ENCODE results near the gene NAT16. TPM values are rescaled to one million over a fixed set of nuclear protein-coding genes. Genes with fewer than 3 reads are reported as not detected.
"Not testable (repeated sequence)": the region's sequence is repeated elsewhere in the genome, so short reads cannot be mapped to it uniquely, and the experiment has no call there.

The NAT16 gene
- total RNA-seq, 3 donors from 2014 or later = not detected

DNA sequence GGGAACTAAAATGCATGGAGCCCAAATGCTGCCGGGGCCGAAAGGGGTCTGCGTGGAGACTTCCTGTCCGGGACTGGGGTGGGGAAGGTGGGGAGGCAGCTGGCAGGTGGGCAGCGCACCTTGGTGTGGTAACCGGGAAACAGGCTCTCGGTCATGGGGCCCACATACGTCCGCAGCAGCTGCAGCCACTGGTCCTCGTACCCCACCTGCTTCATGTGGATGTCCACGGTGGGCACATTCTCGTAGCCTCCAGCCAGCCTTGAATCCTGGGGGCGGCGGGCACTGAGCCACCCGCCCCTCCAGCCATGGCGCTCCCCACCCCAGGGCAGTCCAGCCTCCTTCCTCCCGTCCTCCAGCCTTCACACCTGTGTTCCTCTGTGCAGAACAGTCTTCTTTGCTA lies 27.4 kb upstream of the NAT16 start:
- Histone ChIP-seq H3K36me3 (ENCODE audit: low read depth) (peaks cover 5% of the 10 kb centered on the region), H3K4me1 (ENCODE audit: low read depth) (no peaks in the 10 kb centered on the region), H3K4me3 (no peak overlapping the region), H3K9me3 (no peaks in the 10 kb centered on the region)
- intact Hi-C loops (cut with DNase I, micrococcal nuclease) = no loop called here
- TF ChIP-seq CTCF (IDR thresholded peaks at IDR 0.05) = no peak
- ATAC-seq = no peak
- DNase-seq = no peak

GRCh38 chr7:101206665-101207042 lies 26.6 kb upstream of the NAT16 start:
- TF ChIP-seq CTCF (IDR thresholded peaks at IDR 0.05) = no peak
- Histone ChIP-seq H3K9me3 (no peaks in the 10 kb centered on the region), H3K36me3 (ENCODE audit: low read depth) (peaks cover 5% of the 10 kb centered on the region), H3K4me1 (ENCODE audit: low read depth) (peaks cover 5% of the 10 kb centered on the region), H3K4me3 (no peak overlapping the region)
- intact Hi-C loops (cut with DNase I, micrococcal nuclease) = no loop called here
- ATAC-seq = no peak
- no peak for DNase-seq

GRCh38 chr7:101205901-101206664 lies 26.0 kb upstream of the NAT16 start:
- no peak for TF ChIP-seq CTCF (IDR thresholded peaks at IDR 0.05)
- H3K4me3 ChIP-seq = no peak overlapping the region
- DNase-seq = no peak
- H3K4me1 ChIP-seq (ENCODE audit: low read depth) = peaks cover 7% of the 10 kb centered on the region
- H3K36me3 ChIP-seq (ENCODE audit: low read depth) = peaks cover 5% of the 10 kb centered on the region
- intact Hi-C loops (cut with DNase I, micrococcal nuclease) = no loop called here
- no peak for ATAC-seq
- no peaks in the 10 kb centered on the region for H3K9me3 ChIP-seq

DNA sequence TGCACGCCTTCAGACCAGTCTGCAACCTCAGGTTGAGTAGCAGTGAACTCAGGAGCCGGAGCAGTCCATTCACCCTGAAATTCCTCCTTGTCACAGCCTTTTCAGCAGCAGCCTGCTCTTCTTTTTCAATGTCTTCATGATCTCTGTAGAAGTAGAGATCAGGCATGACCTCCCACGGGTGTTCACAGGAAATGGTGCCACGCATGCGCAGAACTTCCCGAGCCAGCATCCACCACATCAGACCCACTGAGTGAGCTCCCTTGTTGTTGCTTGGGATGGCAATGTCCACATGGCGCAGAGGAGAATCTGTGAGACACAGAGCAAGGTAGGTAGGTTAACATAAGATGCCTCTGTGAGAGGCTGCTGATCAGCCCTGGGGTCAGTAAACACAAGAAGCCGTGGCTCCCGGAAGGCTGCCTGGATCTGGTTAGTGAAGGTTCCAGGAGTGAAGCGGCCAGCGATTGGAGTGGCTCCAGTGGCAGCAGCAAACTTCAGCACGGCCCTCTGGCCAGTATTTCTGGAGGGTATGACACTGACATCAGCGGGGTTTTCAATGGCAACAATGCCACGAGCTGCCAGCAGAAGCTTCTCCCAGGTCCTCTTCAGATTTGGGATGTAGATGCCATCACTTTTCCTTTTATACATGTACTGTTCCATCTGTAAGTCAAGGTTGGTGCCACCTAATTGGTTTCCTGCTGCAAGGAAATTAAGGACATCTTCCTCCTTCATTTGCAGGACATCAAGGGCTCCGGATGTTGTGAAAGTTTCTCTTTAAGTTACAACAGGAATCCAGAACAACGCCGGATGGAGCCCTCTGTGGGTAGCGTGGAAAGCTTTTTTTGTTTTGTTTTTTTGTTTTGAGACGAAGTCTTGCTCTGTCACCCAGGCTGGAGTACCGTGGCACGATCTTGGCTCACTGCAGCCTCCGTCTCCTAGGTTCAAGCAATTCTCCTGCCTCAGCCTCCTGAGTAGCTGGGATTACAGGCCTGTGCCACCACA lies 23.9 kb upstream of the NAT16 start:
- intact Hi-C loops (cut with DNase I, micrococcal nuclease) = not testable (repeated sequence)

DNA sequence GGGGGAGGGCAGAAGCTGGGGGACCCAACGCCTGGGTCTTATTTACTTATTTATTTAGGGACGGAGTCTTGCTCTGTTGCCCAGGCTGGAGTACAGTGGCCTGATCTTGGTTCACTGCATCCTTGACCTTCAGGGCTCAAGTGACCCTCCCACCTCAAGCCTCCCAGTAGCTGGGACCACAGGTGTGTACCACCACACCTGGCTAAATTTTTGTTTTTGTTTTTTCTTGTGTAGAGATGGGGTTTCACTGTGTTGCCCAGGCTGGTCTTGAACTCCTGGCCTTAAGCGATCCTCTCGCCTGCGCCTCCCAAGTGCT lies 22.5 kb upstream of the NAT16 start:
- Histone ChIP-seq H3K36me3 (ENCODE audit: low read depth) (no peaks in the 10 kb centered on the region), H3K4me1 (ENCODE audit: low read depth) (peaks cover 9% of the 10 kb centered on the region), H3K9me3 (no peaks in the 10 kb centered on the region), H3K4me3 (no peak overlapping the region)
- ATAC-seq = no peak
- DNase-seq = no peak
- intact Hi-C loops (cut with DNase I, micrococcal nuclease) = no loop called here
- no peak for TF ChIP-seq CTCF (IDR thresholded peaks at IDR 0.05)

More for the DNA sequence above, 23.9 kb upstream of the NAT16 start:
- not testable (repeated sequence) for H3K4me1 ChIP-seq (ENCODE audit: low read depth); ATAC-seq; H3K9me3 ChIP-seq; H3K4me3 ChIP-seq; DNase-seq; H3K36me3 ChIP-seq (ENCODE audit: low read depth)

Measured in mucosa of descending colon (tissue), 3 donors.